Ascending aorta (tissue), 2 donors: Measurements from ENCODE around the gene RPP14. TPM values are rescaled to one million over a fixed set of nuclear protein-coding genes. Genes with fewer than 3 reads are reported as not detected.
"Not testable (repeated sequence)": the region's sequence is repeated elsewhere in the genome, so short reads cannot be mapped to it uniquely, and the experiment has no call there.

Source experiments
- DNase-seq, 2 donors: peaks; one replicate each; pipeline ENCODE4 v3.0.0-alpha.2; 2019; ENCODE audit warnings: low spot score in 2 of 2
- H3K27ac ChIP-seq, 2 donors: fragments of 200-600 bp; sonication (generic); one replicate each; pipeline ENCODE4 v1.5.1; 2016 to 2017; ENCODE audit warnings: mild to moderate bottlenecking in 1 of 2
- H3K27me3 ChIP-seq: fragments of 200-600 bp; sonication (generic); one replicate; pipeline ENCODE4 v1.5.1; 2017
- H3K36me3 ChIP-seq, 2 donors: fragments of 200-600 bp; sonication (generic); one replicate each; pipeline ENCODE4 v1.5.1; 2016
- H3K4me1 ChIP-seq, 2 donors: fragments of 200-600 bp; sonication (generic); one replicate each; pipeline ENCODE4 v1.5.1; 2016 to 2017; ENCODE audit warnings: mild to moderate bottlenecking in 1 of 2
- H3K4me3 ChIP-seq, 2 donors: fragments of 200-600 bp; sonication (generic); one replicate each; pipeline ENCODE4 v1.5.1; 2016 to 2017; ENCODE audit warnings: mild to moderate bottlenecking in 1 of 2
- H3K9me3 ChIP-seq, 2 donors: fragments of 200-600 bp; sonication (generic); one replicate each; pipeline ENCODE4 v1.5.1; 2016
- CTCF ChIP-seq, 3 experiments: fragments of 200-600 bp in 2 of 3; fragments of 450-650 bp in 1 of 3; sonication (generic) in 2 of 3; IDR thresholded peaks; one replicate each; pipeline ENCODE4 v1.5.1; 2016 to 2019; ENCODE audit warnings: antibody characterized with exemption in 3 of 3, mild to moderate bottlenecking in 1 of 3, moderate library complexity in 1 of 3
- intact Hi-C: fragments of 100-400 bp; cut with DNase I; formaldehyde crosslinking; loops from one replicate; pipeline ENCODE4 v1.15.1; 2023
- total RNA-seq: library from RNA; depleted of rRNA; stranded (reverse); fragments of >200 nt; gene quantifications from one replicate; pipeline ENCODE4 v1.1.0, GENCODE V29; 2016

The RPP14 gene
- total RNA-seq, 1 donor from 2014 or later: 32.5 TPM

- Histone ChIP-seq H3K36me3 (peaks cover 4 to 26% of the 10 kb centered on the region in 2 donors), H3K4me1 (no peaks in the 10 kb centered on the region), H3K27me3 (no peaks in the 10 kb centered on the region), H3K9me3 (no peaks in the 10 kb centered on the region), H3K27ac (no peak overlapping the region), H3K4me3 (no peak overlapping the region)
- no peak for TF ChIP-seq CTCF (IDR thresholded peaks at IDR 0.05)
- no peak for DNase-seq
- intact Hi-C loops: no loop called here
These were observed 17.9 kb upstream of the RPP14 start for GRCh38 chr3:58288011-58288728.

GRCh38 chr3:58288964-58289613 is 17.0 kb upstream of the RPP14 start:
- H3K27me3 ChIP-seq, H3K4me1 ChIP-seq, H3K27ac ChIP-seq, DNase-seq, H3K9me3 ChIP-seq, H3K4me3 ChIP-seq, intact Hi-C loops: not testable (repeated sequence)
- H3K36me3 ChIP-seq: peaks cover 4 to 26% of the 10 kb centered on the region in 2 donors

DNA sequence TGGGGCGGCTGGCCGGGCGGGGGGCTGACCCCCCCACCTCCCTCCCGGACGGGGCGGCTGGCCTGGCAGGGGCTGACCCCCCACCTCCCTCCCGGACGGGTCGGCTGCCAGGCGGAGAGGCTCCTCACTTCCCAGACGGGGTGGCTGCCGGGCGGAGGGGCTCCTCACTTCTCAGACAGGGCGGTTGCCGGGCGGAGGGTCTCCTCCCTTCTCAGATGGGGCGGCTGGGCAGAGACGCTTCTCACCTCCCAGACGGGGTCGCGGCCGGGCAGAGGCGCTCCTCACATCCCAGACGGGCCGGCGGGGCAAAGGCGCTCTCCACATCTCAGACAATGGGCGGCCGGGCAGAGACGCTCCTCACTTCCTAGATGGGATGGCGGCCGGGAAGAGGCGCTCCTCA is 15.6 kb upstream of the RPP14 start:
- H3K27ac ChIP-seq, H3K9me3 ChIP-seq, DNase-seq, H3K4me3 ChIP-seq, H3K27me3 ChIP-seq, H3K4me1 ChIP-seq, intact Hi-C loops: not testable (repeated sequence)
- H3K36me3 ChIP-seq: peaks cover 0 to 23% of the 10 kb centered on the region in 2 donors

- no peak overlapping the region for H3K4me3 ChIP-seq
- no peaks in the 10 kb centered on the region for H3K4me1 ChIP-seq
- no peak for TF ChIP-seq CTCF (IDR thresholded peaks at IDR 0.05)
- H3K27me3 ChIP-seq: no peaks in the 10 kb centered on the region
- peaks cover 0 to 15% of the 10 kb centered on the region in 2 donors for H3K36me3 ChIP-seq
- intact Hi-C loops: no loop called here
- DNase-seq: no peak
- H3K27ac ChIP-seq: no peak overlapping the region
- H3K9me3 ChIP-seq: no peaks in the 10 kb centered on the region
These were observed 14.2 kb upstream of the RPP14 start for GRCh38 chr3:58291671-58292338.

GRCh38 chr3:58292866-58293265 is 13.2 kb upstream of the RPP14 start:
- DNase-seq: no peak
- Histone ChIP-seq H3K27me3 (no peaks in the 10 kb centered on the region), H3K4me1 (no peaks in the 10 kb centered on the region), H3K4me3 (no peak overlapping the region), H3K27ac (no peak overlapping the region), H3K36me3 (peaks cover 0 to 4% of the 10 kb centered on the region in 2 donors), H3K9me3 (no peaks in the 10 kb centered on the region)
- TF ChIP-seq CTCF (IDR thresholded peaks at IDR 0.05): no peak
- intact Hi-C loops: no loop called here

- no peaks in the 10 kb centered on the region for H3K9me3 ChIP-seq
- TF ChIP-seq CTCF (IDR thresholded peaks at IDR 0.05): no peak
- no peaks in the 10 kb centered on the region for H3K4me1 ChIP-seq
- H3K36me3 ChIP-seq: no peaks in the 10 kb centered on the region
- no peak overlapping the region for H3K4me3 ChIP-seq
- no peak overlapping the region for H3K27ac ChIP-seq
- H3K27me3 ChIP-seq: no peaks in the 10 kb centered on the region
- DNase-seq: no peak
- intact Hi-C loops: no loop called here
These were observed 12.5 kb upstream of the RPP14 start for GRCh38 chr3:58293516-58293915.
